Naive thymus-derived CD4-positive, alpha-beta T cell (primary cell): ENCODE data around the gene IL12B. TPM values are rescaled to one million over a fixed set of nuclear protein-coding genes. Genes with fewer than 3 reads are reported as not detected.
"Not testable (repeated sequence)": the region's sequence is repeated elsewhere in the genome, so short reads cannot be mapped to it uniquely, and the experiment has no call there.

ENCODE experiments used
- ATAC-seq: fragments of 150-1000 bp; cut with Tn5 transposase; 2 replicates; pipeline ENCODE4 v1.10.0; 2021; ENCODE audit warnings: mild to moderate bottlenecking, moderate library complexity
- CTCF ChIA-PET: fragments of 350-600 bp; sonication (Branson Sonifier 250); formaldehyde crosslinking; loops from one replicate; lab custom pipeline; 2021; ENCODE audit warnings: antibody characterized with exemption; lab: Charles Lee
- POLR2A ChIA-PET: fragments of 350-600 bp; sonication (Branson Sonifier 250); formaldehyde crosslinking; loops from one replicate; lab custom pipeline; 2021; ENCODE audit warnings: antibody characterized with exemption, inconsistent platforms; lab: Charles Lee
- DNase-seq, 9 donors: peaks; one replicate each; pipeline versions ENCODE4 v3.0.0 to v3.0.0-alpha.2; 2020 to 2022; ENCODE audit warnings: mixed read lengths in 1 of 9
- H3K27ac ChIP-seq: one replicate; pipeline ENCODE4 v1.7.0; 2013; ENCODE audit warnings: mild to moderate bottlenecking, low read depth, low read length, moderate library complexity
- H3K27me3 ChIP-seq, 2 donors: one replicate each; pipeline ENCODE4 v1.7.0; 2013; ENCODE audit warnings: low read length in 2 of 2, mild to moderate bottlenecking in 2 of 2, moderate library complexity in 2 of 2; ENCODE audit not compliant: control insufficient read depth in 2 of 2, insufficient read depth in 2 of 2
- H3K36me3 ChIP-seq, 3 experiments: 1 replicate in 2 of 3; 2 replicates in 1 of 3; pipeline ENCODE4 v1.7.0; 2013; ENCODE audit warnings: low read length in 3 of 3, mild to moderate bottlenecking in 3 of 3, moderate library complexity in 1 of 3; ENCODE audit not compliant: insufficient read depth in 3 of 3, control insufficient read depth in 2 of 3
- H3K4me1 ChIP-seq, 2 donors: one replicate each; pipeline ENCODE4 v1.7.0; 2013; ENCODE audit warnings: low read length in 2 of 2, mild to moderate bottlenecking in 2 of 2, moderate library complexity in 1 of 2; ENCODE audit not compliant: control insufficient read depth in 2 of 2, insufficient read depth in 2 of 2
- H3K4me3 ChIP-seq: 2 replicates; pipeline ENCODE4 v1.7.0; 2013; ENCODE audit warnings: mild to moderate bottlenecking, low read length
- H3K9me3 ChIP-seq, 3 experiments: 1 replicate in 2 of 3; 2 replicates in 1 of 3; pipeline ENCODE4 v1.7.0; 2013; ENCODE audit warnings: low read length in 3 of 3; ENCODE audit not compliant: control insufficient read depth in 2 of 3
- H3K27ac Mint-ChIP-seq, 9 donors: one replicate each; pipeline ENCODE4 v1.8.0; 2020 to 2022; ENCODE audit warnings: mixed read lengths in 9 of 9, mild to moderate bottlenecking in 8 of 9, moderate library complexity in 5 of 9, inconsistent platforms in 2 of 9
- H3K27me3 Mint-ChIP-seq, 5 donors: one replicate each; pipeline ENCODE4 v1.8.0; 2021 to 2022; ENCODE audit warnings: mixed read lengths in 5 of 5, mild to moderate bottlenecking in 1 of 5
- H3K36me3 Mint-ChIP-seq, 5 donors: one replicate each; pipeline ENCODE4 v1.8.0; 2020 to 2022; ENCODE audit warnings: mixed read lengths in 5 of 5, mild to moderate bottlenecking in 3 of 5, inconsistent platforms in 1 of 5
- H3K4me1 Mint-ChIP-seq, 7 donors: one replicate each; pipeline ENCODE4 v1.8.0; 2020 to 2022; ENCODE audit warnings: mixed read lengths in 7 of 7, mild to moderate bottlenecking in 3 of 7, inconsistent platforms in 1 of 7
- H3K4me3 Mint-ChIP-seq, 10 donors: one replicate each; pipeline ENCODE4 v1.8.0; 2020 to 2022; ENCODE audit warnings: mild to moderate bottlenecking in 10 of 10, mixed read lengths in 10 of 10, moderate library complexity in 6 of 10, inconsistent platforms in 2 of 10
- H3K9me3 Mint-ChIP-seq, 11 donors: one replicate each; pipeline ENCODE4 v1.8.0; 2020 to 2022; ENCODE audit warnings: mixed read lengths in 11 of 11, mild to moderate bottlenecking in 4 of 11, inconsistent platforms in 1 of 11, moderate library complexity in 1 of 11
- intact Hi-C, 2 donors: fragments of 100-400 bp; cut with micrococcal nuclease; formaldehyde crosslinking; loops; one replicate each; pipeline ENCODE4 v1.15.1; 2023
- polyA plus RNA-seq, 2 donors: library from polyadenylated mRNA; unstranded; fragments of 300-500 nt; fragmentation: Illumina TruSeq; gene quantifications; one replicate each; pipeline ENCODE4 v1.2.3, GENCODE V29; 2021
- total RNA-seq, 6 experiments: library from RNA in 5 of 6; stranded (reverse) in 5 of 6; gene quantifications; 1 replicate in 5 of 6; 2 replicates in 1 of 6; pipeline ENCODE4 v1.2.3 and lab custom pipeline; 2021 to 2026

Gene IL12B
- total and polyA plus RNA-seq, 7 experiments from 2014 or later = not detected

DNA sequence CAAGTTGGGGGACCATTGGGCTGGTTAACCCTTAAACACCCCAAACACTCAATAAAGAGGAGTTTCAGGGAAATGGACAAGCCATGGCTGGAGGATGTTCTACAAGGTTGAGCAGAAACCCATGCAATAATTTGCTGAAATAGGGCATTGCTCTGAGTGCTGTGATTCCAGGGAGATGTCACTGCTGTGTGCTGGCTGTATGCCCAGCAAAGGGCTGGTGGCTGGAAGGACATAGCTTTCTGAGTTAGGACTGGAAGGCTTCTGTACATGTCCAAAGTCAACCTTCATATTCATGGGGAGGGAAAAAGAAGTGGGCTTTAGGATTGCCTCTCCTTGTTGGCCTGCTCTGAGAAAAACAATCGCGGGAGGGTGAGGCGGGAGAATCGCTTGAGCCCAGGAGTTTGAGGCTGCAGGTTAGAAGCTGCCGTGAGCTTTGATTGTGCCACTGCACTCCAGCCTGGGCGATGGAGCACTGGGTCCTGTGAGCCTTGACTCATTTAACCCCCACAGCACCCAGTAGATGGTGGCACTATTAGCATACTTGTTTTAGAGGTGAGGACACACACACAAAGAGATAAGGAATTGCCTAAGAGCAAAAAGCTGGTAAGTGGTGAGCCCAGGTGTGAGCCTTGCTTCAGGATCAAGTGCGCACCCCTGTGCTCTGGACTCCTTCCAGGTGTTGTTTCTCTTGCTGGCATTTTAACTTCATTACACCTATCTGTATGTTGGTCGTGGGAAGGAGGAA, 20.4 kb downstream of the IL12B start:
- POLR2A ChIA-PET = no interaction called here
- Mint-ChIP-seq H3K36me3 (no peaks in the 10 kb centered on the region), H3K27me3 (peaks cover 0 to 85% (median 10%) of the 10 kb centered on the region in 5 donors), H3K9me3 (no peaks in the 10 kb centered on the region), H3K27ac (peak overlapping the region in 2 of 9 donors; percentile 79 to 86), H3K4me1 (peaks cover 3 to 17% (median 11%) of the 10 kb centered on the region in 7 donors), H3K4me3 (peak overlapping the region in 9 of 10 donors; percentile 63 to 81 (median 69))
- H3K27ac ChIP-seq = no peak overlapping the region
- H3K36me3 ChIP-seq = no peaks in the 10 kb centered on the region
- CTCF ChIA-PET = no interaction called here
- no peak for DNase-seq
- peaks cover 3 to 8% of the 10 kb centered on the region in 2 donors for H3K4me1 ChIP-seq
- no peaks in the 10 kb centered on the region for H3K27me3 ChIP-seq
- peak overlapping the region; percentile 32 for H3K4me3 ChIP-seq
- no peak for ATAC-seq
- no peaks in the 10 kb centered on the region for H3K9me3 ChIP-seq
- intact Hi-C loops = loop anchor here in 1 of 2 donors (1.0 kb wide), 1 partner anchor 102 kb away; no protein-coding TSS in a partner anchor

DNA sequence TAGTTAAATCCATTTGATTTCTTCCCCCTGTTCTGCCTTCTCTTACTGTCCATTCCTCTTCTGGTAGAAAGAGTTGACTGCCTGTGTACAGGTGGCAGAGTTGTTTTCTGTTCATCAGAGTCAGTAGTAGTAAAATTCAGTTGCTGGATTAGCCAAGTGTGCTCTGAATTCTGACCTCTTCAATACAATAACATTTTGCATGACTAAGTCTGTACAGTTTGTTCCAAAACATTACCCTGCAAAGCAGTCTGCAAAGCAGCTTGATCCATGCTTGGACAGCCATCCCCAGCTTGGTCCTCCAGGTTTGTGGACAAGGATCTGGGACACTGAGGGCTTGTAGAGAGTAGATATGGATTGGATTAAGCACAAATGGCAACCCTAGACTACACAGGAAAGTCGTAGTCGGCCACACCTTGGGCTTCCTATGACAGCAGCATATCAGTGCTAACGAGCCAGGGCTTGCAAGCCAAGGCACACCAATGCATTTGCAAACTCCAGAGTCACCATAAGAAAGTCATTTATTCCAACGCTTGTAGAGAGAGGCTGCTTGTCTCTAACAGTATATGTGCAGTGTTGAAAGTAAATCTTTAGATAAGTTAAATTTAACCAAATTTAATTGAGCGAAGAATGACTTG, 25.2 kb downstream of the IL12B start:
- Histone ChIP-seq H3K9me3 (peaks cover 0 to 4% (median 0%) of the 10 kb centered on the region in 3 experiments), H3K27ac (no peak overlapping the region), H3K36me3 (no peaks in the 10 kb centered on the region), H3K4me1 (no peaks in the 10 kb centered on the region), H3K27me3 (no peaks in the 10 kb centered on the region), H3K4me3 (no peak overlapping the region)
- H3K36me3 Mint-ChIP-seq = peaks cover 4 to 22% (median 5%) of the 10 kb centered on the region in 5 donors
- CTCF ChIA-PET = no interaction called here
- no peak overlapping the region for H3K27ac Mint-ChIP-seq
- H3K4me3 Mint-ChIP-seq = no peak overlapping the region
- POLR2A ChIA-PET = no interaction called here
- ATAC-seq (no peak), DNase-seq (no peak)
- peaks cover 14 to 38% (median 21%) of the 10 kb centered on the region in 11 donors for H3K9me3 Mint-ChIP-seq
- H3K27me3 Mint-ChIP-seq = peaks cover 5 to 59% (median 8%) of the 10 kb centered on the region in 5 donors
- peaks cover 0 to 4% (median 2%) of the 10 kb centered on the region in 7 donors for H3K4me1 Mint-ChIP-seq
- intact Hi-C loops = no loop called here

DNA sequence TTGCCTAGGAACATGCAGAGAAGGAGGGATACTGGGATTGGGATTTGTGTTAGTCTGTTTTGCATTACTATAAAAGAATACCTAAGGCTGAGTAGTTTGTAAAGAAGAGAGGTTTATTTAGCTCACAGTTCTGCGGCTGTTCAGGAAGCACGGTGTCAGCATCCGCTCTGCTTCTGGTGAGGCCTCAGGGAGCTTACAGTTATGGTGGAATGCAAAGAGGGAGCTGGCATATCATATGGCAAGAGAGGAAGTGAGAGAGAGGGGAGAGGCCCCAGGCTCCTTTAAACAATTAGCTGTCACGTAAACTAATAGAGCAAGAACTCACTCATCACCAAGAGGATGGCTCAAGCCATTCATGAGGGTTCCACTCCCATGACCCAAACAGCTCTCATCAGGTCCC, 27.0 kb downstream of the IL12B start:
- H3K4me3 ChIP-seq = no peak overlapping the region
- Mint-ChIP-seq H3K27me3 (peaks cover 0 to 48% (median 8%) of the 10 kb centered on the region in 5 donors), H3K4me3 (no peak overlapping the region), H3K36me3 (peaks cover 9 to 35% (median 12%) of the 10 kb centered on the region in 5 donors), H3K27ac (no peak overlapping the region), H3K9me3 (peaks cover 18 to 56% (median 30%) of the 10 kb centered on the region in 11 donors), H3K4me1 (peaks cover 0 to 2% (median 0%) of the 10 kb centered on the region in 7 donors)
- no peaks in the 10 kb centered on the region for H3K36me3 ChIP-seq
- no peaks in the 10 kb centered on the region for H3K27me3 ChIP-seq
- no peaks in the 10 kb centered on the region for H3K4me1 ChIP-seq
- no peak overlapping the region for H3K27ac ChIP-seq
- H3K9me3 ChIP-seq = peaks cover 0 to 6% (median 0%) of the 10 kb centered on the region in 3 experiments
- intact Hi-C loops = no loop called here
- CTCF ChIA-PET = interaction anchor here (0.9 kb wide), 1 partner anchor 10 kb away, joined by 4 read pairs; no protein-coding TSS in a partner anchor
- no peak for ATAC-seq
- POLR2A ChIA-PET = no interaction called here
- no peak for DNase-seq

DNA sequence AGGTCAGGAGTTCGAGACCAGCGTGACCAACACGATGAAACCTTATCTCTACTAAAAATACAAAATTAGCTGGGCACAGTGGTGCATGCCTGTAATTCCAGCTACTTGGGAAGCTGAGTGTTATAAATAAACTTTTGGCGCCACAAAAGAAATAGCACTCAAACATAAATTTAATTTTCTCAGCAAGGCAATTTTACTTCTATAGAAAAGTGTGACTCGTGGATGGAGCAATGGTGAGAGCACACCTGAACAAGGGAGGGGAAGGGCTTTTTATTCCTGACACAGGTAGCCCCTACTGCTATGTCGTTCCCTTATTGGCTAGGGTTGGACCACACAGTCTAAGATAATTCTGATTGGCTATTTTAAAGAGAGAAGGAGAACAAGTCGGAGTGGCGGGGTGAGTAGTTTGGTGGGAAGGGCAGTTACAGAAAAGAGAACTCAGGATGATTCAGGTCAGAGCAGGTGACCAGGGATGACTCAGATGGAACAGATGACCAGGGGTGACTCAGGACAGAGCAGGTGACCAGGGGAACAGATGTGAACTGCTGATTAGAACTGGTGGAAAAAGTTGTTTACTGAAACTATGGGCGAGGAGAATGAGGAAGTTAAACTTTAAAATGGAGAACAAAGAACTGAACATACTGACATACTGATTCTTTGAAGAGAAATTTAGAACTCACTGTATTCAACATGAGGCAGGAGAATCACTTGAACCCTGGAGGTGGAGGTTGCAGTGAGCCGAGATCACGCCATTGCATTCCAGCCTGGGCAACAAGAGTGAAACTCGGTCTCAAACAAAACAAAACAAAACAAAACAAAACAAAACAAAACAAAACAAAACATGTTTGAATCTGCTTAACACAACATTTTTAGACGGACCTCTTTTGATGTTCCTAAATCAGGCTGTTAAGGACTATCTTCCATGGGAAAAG, 28.1 kb downstream of the IL12B start:
- H3K4me3 Mint-ChIP-seq, ATAC-seq, DNase-seq, POLR2A ChIA-PET, H3K27ac ChIP-seq, H3K4me1 ChIP-seq, H3K4me1 Mint-ChIP-seq, H3K4me3 ChIP-seq, H3K27ac Mint-ChIP-seq, intact Hi-C loops, H3K27me3 ChIP-seq, CTCF ChIA-PET, H3K36me3 ChIP-seq: not testable (repeated sequence)
- H3K9me3 ChIP-seq = peaks cover 0 to 12% (median 0%) of the 10 kb centered on the region in 3 experiments
- H3K36me3 Mint-ChIP-seq = peaks cover 12 to 42% (median 18%) of the 10 kb centered on the region in 5 donors
- H3K9me3 Mint-ChIP-seq = peaks cover 18 to 66% (median 35%) of the 10 kb centered on the region in 11 donors
- H3K27me3 Mint-ChIP-seq = peaks cover 0 to 37% (median 8%) of the 10 kb centered on the region in 5 donors

DNA sequence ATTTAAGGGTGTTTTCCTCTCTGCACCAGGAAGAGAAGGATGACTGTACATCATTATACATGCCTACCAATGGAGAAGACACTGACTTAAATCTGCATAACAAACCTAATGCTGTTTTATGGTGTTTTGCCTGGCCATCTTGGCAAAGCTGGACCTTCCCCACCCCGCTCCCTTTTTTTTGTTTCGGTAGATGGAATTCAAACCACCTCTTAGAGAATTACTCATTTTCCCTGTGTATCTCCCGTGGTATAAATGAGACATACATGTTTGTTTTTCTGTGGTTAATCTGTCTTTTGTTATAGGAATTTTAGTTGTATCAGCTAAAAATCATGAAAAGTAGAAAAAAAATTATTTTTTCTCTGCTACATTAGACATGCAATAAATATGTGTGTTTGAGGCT, 28.8 kb downstream of the IL12B start:
- Mint-ChIP-seq H3K36me3 (peaks cover 12 to 48% (median 19%) of the 10 kb centered on the region in 5 donors), H3K4me1 (peaks cover 0 to 2% (median 0%) of the 10 kb centered on the region in 7 donors), H3K4me3 (no peak overlapping the region), H3K27ac (no peak overlapping the region), H3K27me3 (peaks cover 0 to 33% (median 8%) of the 10 kb centered on the region in 5 donors), H3K9me3 (peaks cover 18 to 74% (median 36%) of the 10 kb centered on the region in 11 donors)
- Histone ChIP-seq H3K36me3 (no peaks in the 10 kb centered on the region), H3K9me3 (peaks cover 0 to 12% (median 0%) of the 10 kb centered on the region in 3 experiments), H3K4me3 (no peak overlapping the region), H3K27ac (no peak overlapping the region), H3K4me1 (no peaks in the 10 kb centered on the region), H3K27me3 (no peaks in the 10 kb centered on the region)
- intact Hi-C loops = no loop called here
- no peak for DNase-seq
- POLR2A ChIA-PET = no interaction called here
- CTCF ChIA-PET = no interaction called here
- no peak for ATAC-seq

DNA sequence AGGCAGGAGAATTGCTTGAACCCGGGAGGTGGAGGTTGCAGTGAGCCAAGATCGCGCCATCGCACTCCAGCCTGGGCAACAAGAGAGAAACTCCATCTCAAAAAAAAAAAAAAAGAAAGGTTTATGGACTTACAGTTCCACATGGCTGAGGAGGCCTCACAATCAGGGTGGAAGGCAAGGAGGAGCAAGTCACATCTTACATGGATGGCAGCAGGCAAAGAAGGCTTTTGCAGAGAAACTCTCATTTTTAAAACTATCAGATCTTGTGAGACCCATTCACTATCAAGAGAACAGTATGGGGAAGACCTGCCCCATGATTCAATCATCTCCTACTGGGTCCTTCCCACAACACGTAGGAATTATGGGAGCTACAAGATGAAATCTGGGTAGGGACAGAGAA, 33.0 kb downstream of the IL12B start:
- H3K27ac Mint-ChIP-seq, H3K27ac ChIP-seq, intact Hi-C loops, H3K4me1 ChIP-seq, ATAC-seq, CTCF ChIA-PET, H3K27me3 ChIP-seq, H3K4me3 Mint-ChIP-seq, DNase-seq, H3K36me3 ChIP-seq, H3K4me3 ChIP-seq, H3K4me1 Mint-ChIP-seq: not testable (repeated sequence)
- peaks cover 11 to 41% (median 24%) of the 10 kb centered on the region in 5 donors for H3K36me3 Mint-ChIP-seq
- peaks cover 0 to 10% (median 3%) of the 10 kb centered on the region in 5 donors for H3K27me3 Mint-ChIP-seq
- POLR2A ChIA-PET = interaction anchor here (0.6 kb wide), 1 partner anchor 17 kb away, joined by 4 read pairs; no protein-coding TSS in a partner anchor
- peaks cover 10 to 60% (median 31%) of the 10 kb centered on the region in 11 donors for H3K9me3 Mint-ChIP-seq
- H3K9me3 ChIP-seq = peaks cover 0 to 12% (median 0%) of the 10 kb centered on the region in 3 experiments
